ENCODE data around the gene SCN9A. TPM values are rescaled to one million over a fixed set of nuclear protein-coding genes. Genes with fewer than 3 reads are reported as not detected.

Gene SCN9A
- total RNA-seq, 1 experiment from 2014 or later = 0.07 TPM

GRCh38 chr2:166388481-166389070, 12.8 kb upstream of the SCN9A start (continued):
- no peak for TF ChIP-seq REST (IDR thresholded peaks at IDR 0.05; ENCODE audit: low read depth)
- TF ChIP-seq CEBPB (IDR thresholded peaks at IDR 0.05; ENCODE audit: low read depth) = no peak
- no peak for TF ChIP-seq ZFX (IDR thresholded peaks at IDR 0.05)
- TF ChIP-seq RAD21 (IDR thresholded peaks at IDR 0.05; ENCODE audit: low read depth) = no peak
- TF ChIP-seq POLR2A (IDR thresholded peaks at IDR 0.05; ENCODE audit: borderline replicate concordance, extremely low read depth, insufficient read depth, insufficient read length) = no peak

- Histone ChIP-seq H3K4me1 (ENCODE audit: control insufficient read depth in 1 of 2, insufficient read depth in 2 of 2, low read length in 2 of 2) (no peaks in the 10 kb centered on the region), H3K79me2 (ENCODE audit: insufficient read depth, low read length) (no peaks in the 10 kb centered on the region), H3K4me3 (replicated peaks in 1 of 2; ENCODE audit: low read depth in 1 of 2, low read length in 2 of 2) (no peak overlapping the region), H3K9me2 (ENCODE audit: insufficient read depth) (no peaks in the 10 kb centered on the region), H3K36me3 (ENCODE audit: control insufficient read depth in 1 of 2, insufficient read depth in 2 of 2, low read length in 2 of 2) (no peaks in the 10 kb centered on the region), H3K27ac (ENCODE audit: low read depth, low read length) (no peak overlapping the region), H2AFZ (ENCODE audit: low read depth, low read length, poor library complexity, severe bottlenecking) (no peak overlapping the region), H3K9me3 (ENCODE audit: control insufficient read depth in 1 of 2, insufficient read depth in 1 of 2, low read depth in 1 of 2, low read length in 2 of 2) (no peaks in the 10 kb centered on the region), H3K4me2 (ENCODE audit: low read length) (peak overlapping the region; percentile 34; the same call in 1 of the 2 replicates), H4K20me1 (ENCODE audit: insufficient read depth) (no peaks in the 10 kb centered on the region), H3K27me3 (ENCODE audit: insufficient read depth, low read length) (peaks cover 31% of the 10 kb centered on the region), H3K9ac (ENCODE audit: low read length) (no peak overlapping the region)
- TF ChIP-seq REST (IDR thresholded peaks at IDR 0.05; ENCODE audit: low read depth) (no peak), TCF7L2 (IDR thresholded peaks at IDR 0.05; ENCODE audit: borderline replicate concordance, extremely low read depth, insufficient read depth, insufficient read length) (no peak), YY1 (IDR thresholded peaks at IDR 0.05; ENCODE audit: extremely low read depth, insufficient replicate concordance, low read depth, low read length) (no peak), SP1 (IDR thresholded peaks at IDR 0.05; ENCODE audit: low read depth) (no peak), FOSL1 (IDR thresholded peaks at IDR 0.05; ENCODE audit: low read depth) (no peak), JUND (IDR thresholded peaks at IDR 0.05) (no peak), RAD21 (IDR thresholded peaks at IDR 0.05; ENCODE audit: low read depth) (no peak), POLR2A (IDR thresholded peaks at IDR 0.05; ENCODE audit: borderline replicate concordance, extremely low read depth, insufficient read depth, insufficient read length) (no peak), CEBPB (IDR thresholded peaks at IDR 0.05; ENCODE audit: low read depth) (no peak), ZBTB33 (IDR thresholded peaks at IDR 0.05; ENCODE audit: extremely low read depth, insufficient replicate concordance, low read length) (no peak), ZFX (IDR thresholded peaks at IDR 0.05) (no peak), EZH2phosphoT487 (IDR thresholded peaks at IDR 0.05; ENCODE audit: borderline replicate concordance) (no peak), ATF3 (IDR thresholded peaks at IDR 0.05) (no peak), ELF1 (IDR thresholded peaks at IDR 0.05; ENCODE audit: borderline replicate concordance, low read depth) (no peak)
- ChIA-PET POLR2A (no interaction called here), CTCF (interaction anchor here (1.0 to 2.8 kb wide), 6 partner anchors 9 to 30 kb away, joined by 3 to 9 read pairs (median 4); partner anchors contain the start of gene SCN9A), RAD21 (ENCODE audit: low non-redundant PET in 1 of 2, low total read pairs in 2 of 2, uncharacterized antibody in 2 of 2, unreplicated experiment in 2 of 2) (no interaction called here)
- intact Hi-C loops (cut with micrococcal nuclease) = no loop called here
- BruUV-seq (replicated peaks) = no TSS peak
- DNase-seq (ENCODE audit: low read depth, low spot score) (no peak), ATAC-seq (no peak)
Observed at GRCh38 chr2:166385313-166385712, 9.6 kb upstream of the SCN9A start.
